SW 1271 (cell line): ENCODE results near the gene SORCS3.
A peak's percentile ranks its signal among the peaks of the same experiment; 100 is the strongest.

ENCODE experiments used
- DNase-seq, 2 experiments: peaks; one replicate each; lab custom pipeline; 2025; lab: John Stamatoyannopoulos, UW

SORCS3 gene

DNA sequence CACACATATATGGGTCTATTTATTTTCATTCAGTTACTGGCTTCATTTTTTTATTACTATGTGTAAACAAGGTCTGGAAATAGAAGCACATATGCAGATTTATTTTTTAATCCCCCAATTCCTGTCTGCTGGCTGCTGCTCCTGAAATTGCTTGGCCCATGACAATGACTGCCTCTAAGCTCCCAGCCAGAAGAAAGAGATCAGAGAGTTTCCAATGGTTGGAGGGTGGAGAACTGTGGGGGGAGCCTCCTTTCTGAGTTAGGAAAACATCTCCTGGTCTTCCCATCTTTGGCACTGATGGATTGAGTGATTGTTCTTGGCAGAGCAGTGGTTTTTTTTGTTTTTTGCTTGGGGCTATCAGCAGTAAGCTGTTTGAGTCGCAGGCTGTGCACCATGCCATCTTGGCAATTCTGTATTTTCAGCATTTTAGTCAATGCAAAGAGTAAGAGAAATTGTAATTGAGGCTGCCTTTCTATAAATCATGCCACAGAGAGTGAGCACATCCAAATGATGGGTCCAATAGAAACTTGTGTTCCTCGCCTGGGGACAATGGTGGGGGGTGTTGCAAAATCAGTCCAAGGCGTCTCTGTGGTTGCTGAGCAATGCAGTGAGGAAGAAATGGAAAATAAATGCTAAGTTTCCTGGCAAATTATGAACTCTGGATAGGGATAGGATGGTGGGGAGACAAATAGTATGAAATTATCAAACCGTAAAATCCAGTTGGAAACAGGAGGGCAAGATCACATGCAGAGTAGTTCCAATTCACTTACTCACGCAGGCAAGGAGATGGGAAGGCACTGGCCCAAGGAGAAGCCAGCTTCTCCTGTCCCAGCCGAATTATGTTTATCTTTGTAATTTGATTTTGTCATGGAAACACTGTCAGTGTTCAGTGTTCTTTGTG, 382.4 kb downstream of the SORCS3 start:
- DNase-seq: no peak

- DNase-seq: no peak
Measured at GRCh38 chr10:105024184-105024583, 383.1 kb downstream of the SORCS3 start.

DNA sequence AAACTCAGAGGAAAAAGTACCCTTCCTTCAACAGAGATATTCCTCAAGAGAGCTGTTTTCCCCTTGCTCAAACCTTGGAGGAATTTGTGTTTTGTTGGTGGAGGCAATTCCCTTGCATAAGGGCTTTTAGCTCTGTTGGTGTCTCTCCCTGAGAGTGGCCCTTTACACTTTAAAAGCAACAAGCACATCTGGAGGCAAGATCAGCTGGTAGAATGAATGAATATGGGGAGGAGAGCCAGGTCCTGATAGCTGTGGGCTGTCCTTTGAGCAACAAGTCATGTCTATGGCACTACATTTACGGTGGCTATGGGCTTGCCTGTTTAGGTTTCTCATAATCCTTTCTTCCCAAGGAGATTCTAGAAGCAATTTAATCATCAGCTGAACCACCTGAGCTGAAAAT, 384.0 kb downstream of the SORCS3 start:
- no peak for DNase-seq

GRCh38 chr10:105026566-105026965, 385.5 kb downstream of the SORCS3 start:
- no peak for DNase-seq

GRCh38 chr10:105029286-105029685, 388.2 kb downstream of the SORCS3 start:
- no peak for DNase-seq

DNA sequence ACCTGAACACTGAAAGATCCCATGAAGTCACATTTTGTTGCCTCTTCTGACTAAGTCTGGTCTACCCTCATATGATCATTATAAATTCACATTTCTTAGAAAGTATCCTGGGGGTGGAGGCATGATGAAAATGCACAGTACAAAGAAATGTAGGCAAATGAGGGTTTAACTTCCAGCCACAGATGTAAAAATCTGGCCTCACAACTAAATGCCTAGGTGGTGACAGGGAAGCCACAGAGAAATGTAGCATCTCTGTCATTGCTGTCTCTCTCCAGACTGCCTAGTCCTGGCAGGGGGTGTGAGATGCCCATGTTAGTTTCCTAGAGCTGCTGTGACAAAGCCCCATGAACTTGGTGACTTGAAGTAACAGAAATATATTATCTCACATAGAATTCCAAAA, 395.9 kb downstream of the SORCS3 start:
- DNase-seq: no peak

GRCh38 chr10:105041956-105042355, 400.9 kb downstream of the SORCS3 start:
- DNase-seq: no peak

DNA sequence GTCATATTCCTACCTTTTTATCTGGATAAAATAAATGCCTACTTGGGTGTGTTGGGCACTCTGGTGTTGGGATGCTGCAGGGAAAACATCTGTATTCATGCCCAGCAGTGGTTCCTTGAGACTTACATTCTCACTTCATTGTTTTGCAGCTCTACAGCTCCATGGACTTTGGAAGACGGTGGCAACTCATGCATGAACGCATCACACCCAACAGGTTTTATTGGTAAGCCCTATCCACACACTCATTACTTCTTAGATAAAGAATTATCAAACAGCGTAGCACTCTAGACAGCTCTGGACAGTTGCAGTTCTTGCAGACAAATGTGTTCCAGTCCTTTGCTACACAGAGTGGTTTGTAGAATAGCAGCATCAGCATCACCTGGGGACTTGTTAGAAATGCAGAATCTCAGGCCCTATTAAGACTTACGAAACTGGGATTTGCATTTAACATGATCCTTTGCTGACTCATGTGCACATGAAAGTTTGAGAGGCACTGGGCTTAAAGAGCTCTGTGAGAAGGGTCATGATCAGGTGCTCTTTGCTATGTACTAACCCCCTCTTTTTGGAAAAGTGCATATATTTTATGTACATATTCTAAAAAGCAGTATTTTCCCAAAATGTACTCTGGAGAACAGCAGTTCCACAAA, 401.9 kb downstream of the SORCS3 start:
- DNase-seq: no peak

GRCh38 chr10:105044902-105045301, 403.8 kb downstream of the SORCS3 start:
- no peak for DNase-seq

- no peak for DNase-seq
Measured at GRCh38 chr10:105056413-105056812, 415.3 kb downstream of the SORCS3 start.

- DNase-seq: no peak
Measured at GRCh38 chr10:105062951-105063350, 421.9 kb downstream of the SORCS3 start.

DNA sequence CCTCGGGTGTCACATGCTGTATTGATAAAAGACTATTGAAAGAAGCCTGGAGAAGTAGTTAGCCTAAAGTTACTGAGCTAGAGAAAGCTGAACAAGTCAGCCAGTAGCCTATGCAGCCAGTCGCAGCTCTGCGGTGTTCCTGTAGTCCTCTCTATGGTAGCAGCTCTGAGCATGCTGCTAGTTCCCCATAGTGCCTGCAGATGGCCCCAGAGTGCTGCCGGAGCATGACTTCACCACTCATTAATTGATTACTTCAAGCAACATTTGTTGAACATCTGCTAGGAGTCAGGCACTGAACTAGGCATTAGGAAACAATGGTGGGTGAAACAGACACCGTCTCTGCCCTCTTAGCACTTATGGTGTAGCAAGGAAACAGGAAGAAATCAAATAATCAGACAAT, 422.7 kb downstream of the SORCS3 start:
- peak in 1 of 2 experiments; percentile 1 for DNase-seq

- no peak for DNase-seq
Measured at GRCh38 chr10:105068497-105068896, 427.4 kb downstream of the SORCS3 start.

GRCh38 chr10:105070249-105070648, 429.2 kb downstream of the SORCS3 start:
- DNase-seq: no peak

DNA sequence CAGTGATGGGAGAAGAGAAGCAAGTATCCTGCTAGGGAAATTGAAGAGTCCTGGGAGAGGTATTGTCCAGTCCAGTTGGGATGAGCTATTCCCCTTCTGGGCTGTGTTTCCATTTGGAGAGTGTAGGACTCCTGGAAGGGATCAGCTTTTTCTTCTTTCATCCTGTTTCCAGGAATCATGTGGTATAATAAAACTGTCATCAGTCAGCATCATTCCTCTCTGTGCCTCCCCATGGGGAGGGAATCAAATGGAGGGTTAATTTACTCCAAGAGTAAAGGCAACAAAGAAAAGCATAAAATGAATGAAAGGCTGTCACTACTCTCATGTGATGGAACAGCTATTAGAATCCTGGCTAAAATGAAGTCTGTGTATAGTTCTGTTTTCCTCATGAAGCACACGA, 429.9 kb downstream of the SORCS3 start:
- no peak for DNase-seq

DNA sequence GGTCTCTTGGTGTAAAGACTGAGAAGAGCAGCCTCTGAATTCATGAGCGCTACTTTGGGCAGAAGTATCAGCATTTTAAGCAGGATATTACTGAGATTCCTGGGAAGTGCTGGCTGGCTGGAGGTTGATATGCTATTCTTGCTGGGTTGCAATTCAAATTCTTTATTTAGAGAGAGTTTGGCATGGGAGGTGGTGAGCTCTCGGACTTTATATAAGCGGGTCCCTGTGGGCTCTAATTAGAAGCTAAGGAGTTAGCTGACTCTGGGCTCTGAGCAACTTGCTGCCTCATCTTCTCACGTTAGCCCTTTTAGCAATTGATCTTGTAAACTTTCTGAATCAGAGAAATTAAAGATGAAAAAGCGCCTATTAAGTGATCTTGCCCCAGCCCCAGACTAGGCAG, 430.9 kb downstream of the SORCS3 start:
- no peak for DNase-seq

DNA sequence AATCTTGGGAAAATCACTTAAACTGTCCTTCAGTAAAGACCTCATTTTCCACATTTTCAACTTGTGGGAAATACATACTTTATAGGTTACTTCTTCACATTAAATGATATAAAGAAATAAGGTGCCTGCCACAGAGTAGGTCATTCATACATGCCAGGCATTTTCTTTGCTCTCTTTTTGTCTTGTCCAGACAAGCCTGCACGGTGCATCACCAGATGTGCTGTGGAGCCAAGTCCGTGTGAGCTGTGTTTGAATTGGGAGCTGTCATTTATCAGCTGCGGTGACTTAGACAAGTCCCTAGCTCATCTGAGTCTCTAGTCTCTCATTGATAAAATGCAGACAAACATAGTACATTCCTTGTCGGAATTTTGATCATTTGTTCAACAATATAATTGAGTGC, 432.9 kb downstream of the SORCS3 start:
- no peak for DNase-seq

- DNase-seq: no peak
Measured at GRCh38 chr10:105075031-105075430, 433.9 kb downstream of the SORCS3 start.

- no peak for DNase-seq
Measured at GRCh38 chr10:105085980-105086379, 444.9 kb downstream of the SORCS3 start.

- no peak for DNase-seq
Measured at GRCh38 chr10:105094048-105094447, 453.0 kb downstream of the SORCS3 start.

DNA sequence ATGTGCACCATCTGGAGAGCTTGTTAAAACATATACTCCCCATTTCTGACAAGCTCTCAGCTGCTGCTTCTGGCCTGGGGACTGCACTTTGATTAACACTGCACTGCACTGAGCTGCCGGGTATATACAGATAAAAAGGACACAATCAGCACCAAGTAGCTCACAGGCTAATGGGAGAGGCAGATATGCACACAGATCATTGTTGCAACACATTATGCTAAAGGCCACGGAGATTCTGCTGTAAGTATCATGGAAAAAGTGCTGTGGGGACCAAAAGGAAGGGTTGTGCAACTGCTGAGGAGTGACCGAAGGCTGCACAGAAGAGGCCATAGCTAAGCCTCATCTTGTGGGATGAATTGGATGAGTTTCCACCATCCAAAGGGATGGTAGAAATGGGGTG, 455.2 kb downstream of the SORCS3 start:
- DNase-seq: no peak

- no peak for DNase-seq
Measured at GRCh38 chr10:105102977-105103376, 461.9 kb downstream of the SORCS3 start.

DNA sequence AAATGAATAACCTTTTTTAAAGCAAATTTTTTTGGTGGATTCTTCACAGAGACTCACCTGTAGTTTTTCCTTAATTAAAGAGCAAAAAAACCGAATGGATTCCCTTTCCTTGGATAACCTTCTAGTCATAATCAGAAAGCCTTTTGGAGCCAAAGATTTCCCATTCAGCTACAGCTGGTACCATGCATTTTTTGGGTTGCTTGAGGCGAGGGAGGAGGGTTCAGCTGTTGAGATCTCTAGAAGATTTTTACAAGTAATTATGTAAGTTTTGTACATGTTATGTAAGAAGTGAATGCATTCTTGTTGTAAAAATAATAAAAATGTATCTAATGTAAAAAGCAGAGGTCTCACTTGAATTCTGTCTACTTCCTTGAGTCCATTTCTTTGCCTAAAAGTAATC, 463.2 kb downstream of the SORCS3 start:
- no peak for DNase-seq

DNA sequence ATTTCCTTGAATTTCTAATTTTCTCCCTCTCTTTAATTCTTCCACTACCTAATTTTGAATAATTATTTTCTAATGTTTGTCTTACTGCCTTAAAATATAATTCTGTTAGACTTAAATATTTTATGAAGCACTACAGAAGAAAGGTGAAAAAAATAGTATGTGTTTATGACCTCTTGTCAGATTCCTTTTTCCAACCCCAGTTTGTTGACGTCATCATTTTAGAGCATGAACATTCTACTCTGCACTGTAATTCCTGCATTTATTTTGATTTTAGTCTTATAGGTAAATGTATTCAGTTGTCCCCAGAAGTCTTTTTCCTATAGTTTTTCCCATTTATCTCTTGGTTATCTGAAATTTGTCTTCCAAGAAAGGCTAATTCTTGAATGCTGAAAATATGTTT, 468.1 kb downstream of the SORCS3 start:
- no peak for DNase-seq
